ENCODE measurements around the gene SLC27A1.

DNA sequence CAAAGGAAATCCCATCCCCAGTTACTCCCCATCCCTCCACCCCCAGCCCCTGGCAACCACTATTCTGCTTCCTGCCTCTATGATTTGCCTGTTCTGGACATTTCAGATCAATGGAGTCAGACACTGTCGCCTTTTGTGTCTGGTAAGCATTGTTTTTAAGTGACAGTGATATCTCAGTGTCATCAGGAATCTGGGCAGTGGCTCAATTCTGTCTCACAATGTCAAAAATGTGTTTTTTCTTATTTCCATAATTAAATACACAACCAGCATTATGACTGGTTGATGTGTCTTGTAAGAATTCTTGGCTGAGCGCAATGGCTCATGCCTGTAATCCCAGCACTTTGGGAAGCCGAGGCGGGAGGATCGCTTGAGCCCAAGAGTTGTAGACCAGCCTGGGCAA is 21.0 kb downstream of the SLC27A1 start:
- no peak for TF ChIP-seq POLR2A (IDR thresholded peaks at IDR 0.05; ENCODE audit: low read length)
- no peak for TF ChIP-seq GATA1 (IDR thresholded peaks at IDR 0.05; ENCODE audit: low read depth, low read length)
